ENCODE data around the gene SPTAN1.
A peak's percentile ranks its signal among the peaks of the same experiment; 100 is the strongest.
"Not testable (repeated sequence)": the region's sequence is repeated elsewhere in the genome, so short reads cannot be mapped to it uniquely, and the experiment has no call there.

Gene SPTAN1

DNA sequence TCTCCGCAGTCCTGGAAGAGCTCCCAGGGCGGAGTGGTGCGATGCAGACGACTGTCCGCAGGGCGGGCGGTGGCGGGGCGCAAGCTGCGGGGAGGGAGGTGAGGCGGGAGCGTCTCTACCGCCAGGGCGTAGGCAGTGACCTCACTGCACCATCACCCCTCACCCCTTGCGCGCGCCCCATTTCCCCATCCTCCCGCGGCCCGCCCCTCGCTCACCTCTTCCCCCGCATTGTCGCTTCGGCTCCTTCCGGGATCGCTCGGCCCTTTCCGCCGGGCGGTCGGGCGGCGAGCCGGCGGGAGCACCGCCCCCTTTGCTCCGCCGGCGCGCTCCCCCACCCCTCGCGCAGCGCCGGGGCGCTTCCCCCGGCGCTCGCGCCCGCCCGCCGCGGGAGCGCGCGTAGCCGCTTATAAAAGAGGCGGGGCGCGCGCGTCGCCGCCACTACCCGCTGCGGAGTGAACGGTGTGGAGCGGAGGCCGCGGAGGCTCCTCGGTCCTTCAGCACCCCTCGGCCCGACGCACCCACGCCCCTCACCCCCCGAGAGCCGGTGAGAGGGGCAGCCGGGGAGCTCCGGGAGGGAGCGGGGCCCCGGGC lies at the start of gene SPTAN1:
SPTAN1 (plus strand) TSS at position 435 of the 591 bp plus-strand sequence. CDS start 14,154 bp downstream, outside the sequence.
- DNase-seq: peak; percentile 94

DNA sequence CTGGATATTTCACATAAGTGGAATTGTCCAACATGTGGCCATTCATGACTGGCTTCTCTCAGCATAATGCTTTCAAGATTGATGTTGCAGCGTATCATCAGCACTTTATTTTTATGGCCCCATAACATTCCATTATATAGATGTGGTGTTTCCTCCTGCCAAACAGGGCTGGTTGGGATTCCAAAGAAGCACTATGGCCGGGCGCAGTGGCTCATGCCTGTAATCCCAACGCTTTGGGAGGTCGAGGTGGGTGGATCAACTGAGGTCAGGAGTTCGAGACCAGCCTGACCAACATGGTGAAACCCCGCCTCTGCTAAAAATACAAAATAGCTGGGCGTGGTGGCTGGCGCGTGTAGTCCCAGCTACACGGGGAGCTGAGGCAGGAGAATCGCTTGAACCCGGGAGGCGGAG lies 49.0 kb upstream of the SPTAN1 start:
- not testable (repeated sequence) for DNase-seq

DNA sequence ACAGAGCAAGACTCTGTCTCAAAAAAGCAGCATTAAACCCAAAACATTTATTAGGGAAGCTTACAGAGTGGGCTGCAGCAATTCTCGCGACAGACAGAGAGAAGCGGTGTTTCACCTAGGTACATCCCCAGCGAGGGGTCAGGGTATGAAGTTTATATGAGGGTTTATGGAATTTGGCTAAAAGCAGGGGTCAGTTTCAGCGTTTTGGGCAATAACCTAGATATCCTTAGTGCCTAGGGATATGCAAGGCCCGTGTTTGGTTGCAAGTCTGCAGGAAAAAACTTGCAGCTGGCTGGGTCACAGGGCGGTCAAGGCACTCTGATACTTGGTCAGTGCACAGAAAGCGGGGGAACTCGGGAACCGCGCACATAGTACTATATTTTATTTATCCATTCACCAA lies 48.5 kb upstream of the SPTAN1 start:
- peak; percentile 38 for DNase-seq

DNA sequence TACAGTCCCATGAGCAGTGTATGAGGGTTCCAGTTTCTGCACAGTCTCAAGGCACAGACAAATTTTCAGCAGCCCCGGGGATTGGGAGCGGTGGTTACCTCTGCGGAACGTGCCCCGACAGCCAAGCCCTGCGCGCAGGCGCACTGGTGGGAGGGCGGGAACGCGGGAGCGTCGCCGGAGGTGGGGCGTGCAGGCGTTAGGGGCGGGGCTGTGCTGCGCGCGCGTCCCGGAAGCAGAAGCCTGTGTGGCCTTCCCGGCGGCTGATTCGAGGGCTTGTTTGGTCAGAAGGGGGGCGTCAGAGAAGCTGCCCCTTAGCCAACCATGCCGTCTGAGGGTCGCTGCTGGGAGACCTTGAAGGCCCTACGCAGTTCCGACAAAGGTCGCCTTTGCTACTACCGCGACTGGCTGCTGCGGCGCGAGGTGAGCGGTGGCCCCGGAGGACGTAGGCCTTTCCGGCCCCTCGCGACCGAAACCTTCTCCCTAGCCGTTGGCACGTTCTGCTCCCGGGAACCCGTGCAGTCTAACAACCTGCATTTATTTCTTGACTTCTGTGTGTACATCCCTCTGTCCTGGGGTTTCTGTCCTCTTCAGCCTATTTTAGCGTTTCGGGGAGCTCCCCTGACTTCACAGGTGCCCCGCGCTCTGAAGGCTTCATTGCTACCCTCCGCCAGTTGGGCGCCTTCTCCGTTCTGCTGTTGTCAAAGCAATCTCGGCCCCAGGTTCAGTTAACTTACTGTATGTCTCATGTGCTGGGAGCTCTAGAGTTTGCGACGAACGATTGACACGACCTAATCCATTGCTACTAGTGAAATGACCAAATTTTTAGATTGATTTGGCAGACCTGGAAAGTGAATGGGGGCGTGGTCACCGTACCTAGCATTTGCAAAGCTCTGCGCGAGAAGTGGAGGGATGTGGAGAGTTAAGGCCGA lies 47.6 kb upstream of the SPTAN1 start, which contains the start of gene GLE1:
GLE1 (plus strand) TSS at position 235 of the 929 bp plus-strand sequence; CDS start at position 322, 87 bp downstream.
- peak; percentile 96 for DNase-seq

DNA sequence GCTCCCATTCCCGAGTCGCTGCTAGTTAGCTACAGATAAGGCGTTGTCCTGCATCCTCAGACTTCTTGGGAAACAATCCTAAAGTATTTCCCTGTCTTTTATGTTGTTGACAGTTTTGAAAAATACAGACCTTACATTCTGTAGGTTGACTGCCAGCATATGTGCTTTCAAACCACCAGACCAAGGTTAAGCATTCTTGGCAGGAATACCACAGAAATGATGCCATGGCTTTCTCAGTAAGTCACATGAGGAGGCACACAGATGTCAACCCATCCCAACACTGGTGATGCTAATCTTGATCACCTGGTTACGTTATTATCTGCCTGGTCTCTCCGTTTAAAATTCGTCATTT lies 47.0 kb upstream of the SPTAN1 start:
- DNase-seq: no peak

DNA sequence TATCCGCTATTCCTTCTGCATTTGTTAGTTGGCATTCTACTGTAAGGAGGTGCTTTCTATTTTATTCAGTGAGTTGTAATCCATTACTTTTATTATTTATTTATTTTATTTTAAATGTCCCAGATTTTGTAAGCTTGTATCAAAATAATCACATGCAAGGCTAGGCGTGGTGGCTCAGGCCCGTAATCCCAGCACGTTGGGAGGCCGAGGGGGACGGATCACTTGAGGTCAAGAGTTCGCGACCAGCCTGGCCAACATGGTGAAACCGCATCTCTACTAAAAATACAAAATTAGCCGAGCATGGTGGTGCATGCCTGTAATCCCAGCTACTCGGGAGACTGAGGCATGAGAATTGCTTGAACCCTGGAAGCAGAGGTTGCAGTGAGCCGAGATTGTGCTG lies 46.5 kb upstream of the SPTAN1 start:
- not testable (repeated sequence) for DNase-seq

DNA sequence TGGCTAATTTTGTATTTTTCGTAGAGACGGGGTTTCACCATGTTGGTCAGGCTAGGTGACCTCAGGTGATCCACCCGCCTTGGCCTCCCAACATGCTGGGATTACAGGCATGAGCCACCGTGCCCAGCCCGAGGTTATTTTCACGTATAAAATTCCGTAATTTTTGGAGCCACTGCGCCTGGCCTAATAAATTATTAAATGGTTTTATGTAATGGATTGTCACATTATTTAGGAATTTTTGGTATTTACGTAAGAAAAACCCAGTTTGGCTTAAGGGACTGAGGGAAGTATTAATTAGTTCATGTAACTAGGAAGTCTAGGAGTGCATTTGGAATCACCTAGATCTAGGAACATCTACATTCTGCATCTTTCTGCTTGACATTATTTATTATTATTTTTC lies 39.6 kb upstream of the SPTAN1 start:
- DNase-seq: no peak

DNA sequence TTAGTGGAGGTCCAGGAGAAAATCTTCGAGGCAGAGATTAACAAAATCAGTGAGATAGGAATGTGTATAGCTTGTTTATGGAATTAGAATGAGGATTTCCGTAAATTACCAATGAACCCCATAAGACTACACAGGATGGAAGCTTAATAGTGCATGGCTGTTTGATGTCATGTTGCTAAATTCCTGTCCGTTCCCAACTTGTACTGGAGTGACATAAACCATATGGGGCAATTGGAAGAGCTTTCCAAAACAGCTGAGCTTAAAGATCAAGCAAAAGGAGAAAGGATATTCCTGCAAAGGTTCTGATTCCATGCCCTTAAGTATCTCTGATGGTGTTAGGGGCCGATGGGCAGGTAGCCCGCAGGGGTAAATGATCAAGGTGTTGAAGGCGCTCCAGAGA lies 30.4 kb upstream of the SPTAN1 start:
- DNase-seq: no peak

DNA sequence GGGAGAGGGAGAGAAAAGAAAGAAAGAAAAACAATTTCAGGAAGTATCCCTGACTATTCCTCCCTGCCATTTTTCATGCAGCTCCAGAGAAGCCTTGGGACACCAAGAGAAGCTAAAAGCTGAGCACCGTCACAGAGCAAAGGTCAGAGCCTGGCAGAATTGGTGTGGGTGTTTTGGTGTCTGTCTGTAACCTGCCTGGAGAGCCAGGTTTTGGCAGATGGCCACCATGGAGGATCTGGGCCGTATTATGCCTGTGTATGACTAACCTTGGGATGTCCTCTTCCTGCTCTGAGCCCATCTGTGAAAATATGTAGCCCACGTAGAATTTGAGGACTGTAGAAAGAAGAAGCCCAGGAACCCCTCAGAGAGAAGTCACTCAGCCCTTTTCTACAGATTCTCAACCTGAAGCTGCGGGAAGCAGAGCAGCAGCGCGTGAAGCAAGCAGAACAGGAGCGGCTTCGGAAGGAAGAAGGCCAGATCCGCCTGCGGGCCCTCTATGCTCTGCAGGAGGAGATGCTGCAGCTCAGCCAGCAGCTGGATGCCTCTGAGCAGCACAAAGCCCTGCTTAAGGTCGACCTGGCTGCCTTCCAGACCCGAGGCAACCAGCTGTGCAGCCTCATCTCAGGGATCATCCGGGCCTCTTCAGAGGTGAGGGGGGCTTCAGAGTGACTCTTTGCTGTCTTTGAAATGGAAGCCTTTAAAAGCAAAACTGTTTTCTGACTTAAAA lies 29.0 kb upstream of the SPTAN1 start:
- peak; percentile 60 for DNase-seq

DNA sequence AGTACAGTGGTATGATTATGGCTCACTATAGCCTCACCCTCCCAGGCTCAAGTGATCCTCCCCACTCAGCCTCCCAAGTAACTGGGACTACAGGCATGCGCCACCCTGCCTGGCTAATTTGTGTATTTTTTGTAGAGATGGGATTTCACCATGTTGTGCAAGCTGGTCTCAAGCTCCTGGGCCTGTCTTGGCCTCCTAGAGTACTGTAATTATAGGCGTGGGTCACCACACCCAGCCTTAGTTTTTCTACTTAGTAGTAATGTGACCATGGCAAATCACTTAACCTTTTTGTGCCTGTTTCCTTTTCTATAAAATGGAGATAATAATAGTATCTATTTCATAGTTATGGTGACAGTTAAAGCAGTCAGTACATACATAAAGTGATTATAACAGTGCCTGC lies 25.7 kb upstream of the SPTAN1 start:
- DNase-seq: no peak

DNA sequence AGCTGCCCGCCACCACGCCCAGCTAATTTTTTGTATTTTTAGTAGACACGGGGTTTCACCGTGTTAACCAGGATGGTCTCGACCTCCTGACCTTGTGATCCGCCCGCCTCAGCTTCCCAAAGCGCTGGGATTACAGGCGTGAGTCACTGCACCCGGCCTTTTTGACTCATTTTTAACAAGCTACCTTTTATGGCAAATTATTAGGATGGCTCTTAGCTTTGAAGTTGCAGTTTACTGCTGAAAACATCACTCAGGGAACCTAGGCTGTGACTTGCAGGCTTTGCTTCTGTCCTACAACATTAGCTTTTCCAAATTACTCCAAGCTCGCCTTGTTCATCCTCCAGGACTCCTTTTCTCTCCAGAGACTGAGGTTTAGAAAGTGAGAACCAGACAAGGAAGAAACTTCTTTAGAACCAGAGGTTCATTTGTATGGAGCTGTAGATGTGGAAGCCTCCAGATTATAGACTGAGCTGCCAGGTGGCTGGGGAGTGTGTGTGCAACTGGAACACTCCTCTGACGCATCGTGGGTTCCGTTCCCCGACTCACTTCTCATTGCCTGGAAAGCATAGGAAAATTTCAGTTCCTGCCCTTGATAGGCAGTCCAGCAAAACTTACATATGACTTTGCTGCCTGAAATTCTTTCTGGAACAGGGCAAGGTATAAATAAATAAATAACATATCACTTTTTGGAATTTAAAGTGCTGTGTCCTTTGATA lies 23.8 kb upstream of the SPTAN1 start:
- DNase-seq: no peak

DNA sequence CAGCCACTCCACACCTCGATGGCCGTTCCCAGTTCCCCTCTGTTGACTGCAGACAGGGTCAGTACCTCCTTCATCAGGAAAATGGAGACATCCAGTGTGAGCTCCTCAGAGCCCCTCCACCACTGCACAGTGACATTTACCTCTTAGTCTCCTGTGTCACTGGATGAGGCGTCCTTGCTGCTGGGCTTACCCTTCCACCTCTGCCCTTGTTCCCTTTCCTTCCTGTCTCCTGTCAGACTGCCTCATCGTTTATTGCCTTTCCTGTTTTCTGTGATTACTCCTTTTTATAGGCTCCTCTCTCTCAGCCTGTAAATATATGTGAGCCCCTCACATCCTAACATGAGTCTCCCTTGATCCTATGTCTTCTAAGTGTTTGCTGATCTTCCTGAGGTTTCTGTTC lies 23.2 kb upstream of the SPTAN1 start:
- DNase-seq: no peak

DNA sequence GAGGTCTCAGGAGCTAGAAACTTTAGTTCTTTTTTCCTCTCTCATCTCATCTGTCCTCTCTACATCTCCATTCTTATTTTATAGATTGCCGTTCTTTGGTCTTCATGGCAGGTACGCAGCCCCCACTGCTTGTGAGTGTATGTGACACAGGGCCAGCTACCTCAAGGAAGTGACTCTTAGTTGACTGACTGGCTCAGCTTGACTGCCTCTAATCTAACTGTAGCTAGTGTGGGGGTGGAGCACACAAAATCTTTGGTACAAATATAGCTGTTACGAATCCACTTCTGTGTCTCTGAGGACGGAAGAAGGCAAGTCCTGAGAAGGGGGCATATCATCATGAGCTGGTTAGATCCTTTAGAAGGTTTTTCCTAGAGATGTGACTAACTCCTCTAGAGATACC lies 19.8 kb upstream of the SPTAN1 start:
- DNase-seq: no peak

DNA sequence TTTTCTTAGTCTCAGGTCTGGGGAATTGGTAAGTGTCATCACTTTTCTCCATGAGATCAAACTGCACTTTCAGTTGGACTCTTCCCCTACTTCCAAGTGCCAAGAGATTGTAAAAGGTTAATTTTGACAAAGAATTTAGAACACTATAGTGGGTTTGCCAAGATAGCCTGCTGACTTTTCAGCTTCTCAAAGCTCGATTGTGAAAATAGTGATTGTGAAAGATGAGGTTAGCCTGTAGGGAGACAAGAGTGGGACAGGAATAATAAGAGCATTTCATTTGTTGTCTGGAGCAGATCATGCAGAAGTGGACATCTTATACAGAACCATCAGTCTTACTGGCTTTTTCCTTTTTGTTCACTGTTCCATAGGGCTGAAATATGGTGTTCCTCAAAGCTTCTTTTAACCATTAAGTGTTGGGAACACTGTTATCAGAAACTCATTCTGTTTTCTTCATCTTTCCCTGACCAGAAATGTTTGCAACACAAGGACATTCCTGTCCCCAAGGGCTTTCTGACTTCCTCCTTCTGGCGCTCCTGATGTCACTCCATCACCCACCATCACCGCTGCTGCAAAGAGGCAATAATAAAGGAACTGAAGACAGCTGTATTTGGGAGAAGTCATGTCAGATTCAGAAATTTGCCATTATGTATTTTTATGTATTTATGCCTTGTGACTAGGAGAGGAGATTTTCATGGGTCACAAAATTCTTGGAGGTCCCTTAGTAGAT lies 11.6 kb upstream of the SPTAN1 start:
- DNase-seq: no peak

DNA sequence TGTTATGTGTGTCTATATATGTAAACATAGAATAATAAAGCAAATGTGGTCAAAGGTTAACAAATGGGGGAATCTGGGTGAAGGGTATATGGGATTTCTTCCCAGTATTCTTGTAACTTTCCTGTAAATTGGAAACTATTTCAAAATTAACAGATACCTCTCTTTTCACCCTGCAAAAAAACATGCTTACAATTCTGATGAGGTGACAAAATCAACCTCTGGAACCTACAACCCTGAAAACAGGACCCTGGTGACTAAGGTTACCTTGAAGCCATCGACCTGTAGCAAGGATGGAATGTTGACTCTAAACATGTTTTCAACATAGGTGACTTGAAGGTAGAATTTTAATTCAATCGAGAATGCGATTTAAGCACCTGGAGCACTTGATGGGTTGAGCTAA lies 5.9 kb upstream of the SPTAN1 start:
- no peak for DNase-seq

DNA sequence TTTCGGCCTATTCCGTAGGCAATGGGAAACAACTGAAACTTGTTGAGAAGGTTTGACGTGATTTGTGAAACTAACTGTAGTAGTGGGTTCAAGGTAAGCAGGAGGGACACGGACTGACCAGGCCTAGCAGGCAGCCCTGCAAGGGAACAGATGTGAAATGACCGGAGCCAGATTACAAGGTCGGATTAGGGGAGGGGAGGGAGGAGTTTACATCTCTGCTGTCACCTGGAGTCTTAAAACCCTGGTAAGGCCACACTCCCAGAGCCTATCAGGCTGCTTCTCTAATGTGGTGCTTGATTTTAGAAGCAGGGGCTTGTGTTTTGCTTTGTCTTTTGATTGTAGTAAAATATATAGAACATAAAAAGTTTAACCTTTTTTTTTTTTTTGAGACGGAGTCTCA lies 3.5 kb upstream of the SPTAN1 start:
- no peak for DNase-seq

DNA sequence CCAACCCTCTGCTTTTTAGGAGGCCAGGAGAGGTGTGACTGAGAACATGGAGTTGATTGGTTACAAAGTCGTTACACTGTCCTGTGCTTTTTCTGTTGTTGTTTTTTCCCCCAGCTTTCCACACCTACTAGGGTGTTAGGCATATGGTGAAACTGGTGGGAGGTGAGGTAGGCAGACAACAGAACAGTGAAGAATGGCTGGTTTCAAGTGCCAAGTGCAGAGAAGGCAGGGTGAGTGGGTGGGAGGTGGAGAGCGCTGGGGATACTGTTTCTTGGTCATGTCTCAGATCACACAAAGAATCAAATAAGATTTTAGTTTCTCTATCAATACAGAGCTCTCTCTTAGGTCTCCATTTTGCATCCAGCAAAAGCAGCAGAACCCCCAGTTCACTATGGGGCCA lies 2.2 kb upstream of the SPTAN1 start:
- no peak for DNase-seq

DNA sequence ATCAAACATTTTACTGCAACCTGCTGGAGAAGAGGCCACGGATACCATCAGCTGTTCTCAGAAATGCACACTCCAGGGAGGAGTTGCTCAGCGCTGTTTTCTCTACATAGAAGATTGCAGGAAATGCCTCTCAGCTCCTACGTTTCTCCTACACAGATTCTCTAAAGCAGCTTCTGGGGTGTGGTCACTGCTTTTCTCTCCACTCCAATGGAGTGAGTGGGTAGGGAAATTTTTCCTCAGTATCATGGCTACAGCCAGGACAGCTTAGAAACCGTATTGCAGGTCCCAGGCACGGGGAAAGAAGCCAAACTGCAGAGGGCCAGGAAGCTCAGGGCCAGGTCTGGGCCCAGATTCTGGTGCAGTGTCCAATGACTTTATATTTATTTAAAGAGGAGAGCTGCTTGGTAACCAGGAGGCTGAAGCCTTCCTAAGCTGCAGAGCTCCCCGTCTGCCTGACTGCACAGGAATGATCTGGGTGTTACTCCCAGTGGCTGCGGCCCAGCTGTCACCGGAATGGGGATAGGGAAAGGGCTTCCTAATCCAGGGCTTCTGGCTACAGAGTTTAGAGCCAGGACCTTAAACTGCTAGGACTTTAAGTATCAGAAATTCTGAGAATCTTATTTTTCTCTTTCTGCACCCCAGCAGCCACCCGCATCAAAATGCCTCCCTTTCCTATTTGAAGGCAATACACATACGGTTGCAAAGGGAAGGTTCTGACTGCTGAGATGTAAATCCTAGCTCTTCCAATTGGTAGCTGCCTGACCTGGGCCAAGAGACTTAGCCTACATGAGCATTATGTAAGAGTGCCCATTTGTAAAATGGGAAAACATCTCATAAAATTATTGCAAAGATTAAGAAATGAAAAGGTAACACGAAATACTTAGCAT lies 1.4 kb upstream of the SPTAN1 start:
- peak; percentile 72 for DNase-seq

DNA sequence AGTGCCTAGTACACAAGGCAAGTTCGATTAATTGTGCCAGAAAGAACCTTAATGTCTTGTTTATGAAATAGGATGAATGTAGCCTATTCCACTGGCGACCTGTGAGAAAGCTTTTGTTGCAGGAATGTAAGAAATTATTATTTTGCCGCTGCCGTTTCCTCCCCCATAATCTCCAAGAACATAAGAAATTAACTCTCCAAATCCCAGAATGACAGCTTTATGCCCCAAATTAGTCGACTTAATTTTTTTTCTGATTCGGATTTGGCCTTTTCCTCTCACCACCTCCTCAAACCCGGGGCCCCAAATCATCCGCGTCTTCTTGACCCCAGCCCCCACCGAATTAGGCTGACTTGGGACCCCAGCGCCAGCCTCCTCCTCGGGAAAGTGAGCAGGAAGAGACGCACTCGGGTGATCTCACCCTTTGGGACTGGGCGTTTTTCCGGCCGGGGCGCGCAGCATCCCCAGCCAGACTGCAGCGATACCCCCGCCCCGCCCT lies 682 bp upstream of the SPTAN1 start:
- DNase-seq: no peak

DNA sequence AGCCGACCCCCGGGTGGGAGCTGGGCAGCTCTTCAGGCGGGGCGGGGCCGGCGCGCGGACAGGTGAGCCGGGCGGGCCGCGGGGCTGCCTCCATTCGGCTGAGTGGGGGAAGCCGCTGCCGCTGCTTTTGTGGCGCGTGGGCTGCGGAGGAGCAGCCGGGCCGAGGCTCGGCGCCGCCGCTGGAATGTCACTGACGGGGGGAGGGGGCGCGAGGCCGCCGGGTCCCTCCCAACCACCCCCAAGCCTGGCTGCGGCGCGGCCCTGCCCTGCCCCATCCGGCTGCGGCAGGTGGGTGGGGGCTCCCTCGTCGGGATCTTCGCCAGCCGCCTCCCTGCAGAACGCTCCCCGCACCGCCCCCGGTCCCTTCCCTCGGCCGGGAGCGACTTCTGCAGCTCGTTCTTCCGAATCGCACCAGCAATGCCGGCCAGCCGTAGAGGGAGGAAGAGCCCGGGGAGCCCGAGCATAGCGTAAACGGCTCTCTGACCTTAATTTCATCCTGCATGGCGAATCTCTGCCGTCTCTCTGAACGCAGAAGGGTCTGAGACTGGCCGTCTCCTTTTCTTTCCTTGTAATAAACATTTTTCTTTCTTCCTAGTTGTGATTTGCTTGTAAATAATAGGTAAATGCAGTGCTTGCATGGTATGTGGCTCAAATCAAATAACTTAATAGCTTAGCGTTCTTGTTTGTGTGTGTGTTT lies 505 bp downstream of the SPTAN1 start:
- peak; percentile 74 for DNase-seq

Measured in left hindlimb (tissue), 1 donor.